ENCODE data around the gene FBN2.

The FBN2 gene

GRCh38 chr5:128339585-128339984 lies 198.5 kb downstream of the FBN2 start:
- no peak for TF ChIP-seq CTCF (conservative IDR thresholded peaks at IDR 0.05; ENCODE audit: control insufficient read depth, insufficient read depth, low read depth, low read length)
- no peak for DNase-seq (ENCODE audit: low read depth)
- H3K4me3 ChIP-seq (ENCODE audit: control insufficient read depth, low read depth, low read length), result no peak overlapping the region

GRCh38 chr5:128338649-128339048 lies 199.4 kb downstream of the FBN2 start:
- no peak overlapping the region for H3K4me3 ChIP-seq (ENCODE audit: control insufficient read depth, low read depth, low read length)
- no peak for DNase-seq (ENCODE audit: low read depth)
- no peak for TF ChIP-seq CTCF (conservative IDR thresholded peaks at IDR 0.05; ENCODE audit: control insufficient read depth, insufficient read depth, low read depth, low read length)

- H3K4me3 ChIP-seq (ENCODE audit: control insufficient read depth, low read depth, low read length), result no peak overlapping the region
- no peak for DNase-seq (ENCODE audit: low read depth)
- no peak for TF ChIP-seq CTCF (conservative IDR thresholded peaks at IDR 0.05; ENCODE audit: control insufficient read depth, insufficient read depth, low read depth, low read length)
Measured at GRCh38 chr5:128335339-128335738, 202.7 kb downstream of the FBN2 start.

- no peak overlapping the region for H3K4me3 ChIP-seq (ENCODE audit: control insufficient read depth, low read depth, low read length)
- no peak for DNase-seq (ENCODE audit: low read depth)
- TF ChIP-seq CTCF (conservative IDR thresholded peaks at IDR 0.05; ENCODE audit: control insufficient read depth, insufficient read depth, low read depth, low read length), result no peak
Measured at GRCh38 chr5:128334010-128334716, 203.9 kb downstream of the FBN2 start.

- no peak overlapping the region for H3K4me3 ChIP-seq (ENCODE audit: control insufficient read depth, low read depth, low read length)
- TF ChIP-seq CTCF (conservative IDR thresholded peaks at IDR 0.05; ENCODE audit: control insufficient read depth, insufficient read depth, low read depth, low read length), result no peak
- no peak for DNase-seq (ENCODE audit: low read depth)
Measured at GRCh38 chr5:128331261-128331660, 206.8 kb downstream of the FBN2 start.

- H3K4me3 ChIP-seq (ENCODE audit: control insufficient read depth, low read depth, low read length), result no peak overlapping the region
- no peak for DNase-seq (ENCODE audit: low read depth)
- TF ChIP-seq CTCF (conservative IDR thresholded peaks at IDR 0.05; ENCODE audit: control insufficient read depth, insufficient read depth, low read depth, low read length), result no peak
Measured at GRCh38 chr5:128329386-128329939, 208.6 kb downstream of the FBN2 start.
